DOHH2 (cell line): Measurements from ENCODE around the gene LRRTM4.

ENCODE experiments used
- H3F3A ChIP-seq: fragments of 200-600 bp; sonication (generic), shearing (Covaris generic); 2 replicates; pipeline ENCODE4 v1.6.0; 2016; ENCODE audit warnings: antibody characterized with exemption, mild to moderate bottlenecking; ENCODE audit not compliant: control insufficient read depth, insufficient read depth
- H3K27ac ChIP-seq: fragments of 200-600 bp; sonication (generic); 2 replicates; pipeline ENCODE4 v1.5.1; 2014; ENCODE audit warnings: low read depth, mild to moderate bottlenecking, low read length, moderate library complexity
- H3K27me3 ChIP-seq: fragments of 200-600 bp; sonication (generic); 2 replicates; pipeline ENCODE4 v1.6.1; 2014; ENCODE audit warnings: mild to moderate bottlenecking, low read length, mixed read lengths; ENCODE audit not compliant: control insufficient read depth
- H3K36me3 ChIP-seq: fragments of 200-600 bp; sonication (generic); 2 replicates; pipeline ENCODE4 v1.6.1; 2014; ENCODE audit warnings: mild to moderate bottlenecking, low read length, moderate library complexity, mixed read lengths; ENCODE audit not compliant: control insufficient read depth
- H3K4me1 ChIP-seq: fragments of 200-600 bp; sonication (generic); 2 replicates; pipeline ENCODE4 v1.6.1; 2014; ENCODE audit warnings: mild to moderate bottlenecking, low read length, mixed read lengths; ENCODE audit not compliant: control insufficient read depth
- H3K4me2 ChIP-seq: fragments of 200-600 bp; sonication (generic); 2 replicates; pipeline ENCODE4 v1.6.0; 2014; ENCODE audit warnings: mild to moderate bottlenecking, low read length, moderate library complexity
- H3K4me3 ChIP-seq: fragments of 200-600 bp; sonication (generic); 2 replicates; pipeline ENCODE4 v1.5.1; 2014; ENCODE audit warnings: mild to moderate bottlenecking, low read length, mixed read lengths
- H3K79me2 ChIP-seq: fragments of 200-600 bp; sonication (generic); 2 replicates; pipeline ENCODE4 v1.6.1; 2014; ENCODE audit warnings: mild to moderate bottlenecking, low read length, mixed read lengths; ENCODE audit not compliant: control insufficient read depth
- H3K9me2 ChIP-seq: fragments of 200-600 bp; sonication (generic); replicated peaks from 2 replicates; pipeline ENCODE4 v1.6.1; 2014; ENCODE audit warnings: mild to moderate bottlenecking, low read length, mixed read lengths; ENCODE audit not compliant: control insufficient read depth
- H3K9me3 ChIP-seq: fragments of 200-600 bp; sonication (generic); 2 replicates; pipeline ENCODE4 v1.6.1; 2014; ENCODE audit warnings: antibody characterized with exemption, low read length, mixed read lengths; ENCODE audit not compliant: control insufficient read depth, insufficient read depth
- H4K20me1 ChIP-seq: fragments of 200-600 bp; sonication (generic); 2 replicates; pipeline ENCODE4 v1.6.0; 2014; ENCODE audit warnings: low read depth, mild to moderate bottlenecking, antibody characterized with exemption, low read length, moderate library complexity; ENCODE audit not compliant: control insufficient read depth, insufficient read depth
- CTCF ChIP-seq: fragments of 200-600 bp; sonication (generic); IDR thresholded peaks from one replicate; pipeline ENCODE4 v1.5.1; 2014; ENCODE audit warnings: antibody characterized with exemption, mild to moderate bottlenecking, low read depth, low read length; ENCODE audit not compliant: poor library complexity, severe bottlenecking
- EZH2phosphoT487 ChIP-seq: fragments of 200-600 bp; sonication (generic); IDR thresholded peaks from 2 replicates; pipeline ENCODE4 v1.6.1; 2017; ENCODE audit warnings: borderline replicate concordance, mild to moderate bottlenecking, antibody characterized with exemption, low read length, moderate library complexity, mixed read lengths

LRRTM4 gene

GRCh38 chr2:76946631-76947145 lies 575.5 kb downstream of the LRRTM4 start:
- H3K27me3 ChIP-seq, result no peaks in the 10 kb centered on the region
- H3K9me2 ChIP-seq, result no peaks in the 10 kb centered on the region
- H3K79me2 ChIP-seq, result no peaks in the 10 kb centered on the region
- H3K9me3 ChIP-seq, result no peaks in the 10 kb centered on the region
- H3K4me2 ChIP-seq, result no peak overlapping the region
- H3K4me1 ChIP-seq, result peaks cover 3% of the 10 kb centered on the region; the same call in 1 of the 2 replicates
- no peaks in the 10 kb centered on the region for H3F3A ChIP-seq
- H3K36me3 ChIP-seq, result no peaks in the 10 kb centered on the region
- no peaks in the 10 kb centered on the region for H4K20me1 ChIP-seq
- no peak overlapping the region for H3K4me3 ChIP-seq
- TF ChIP-seq EZH2phosphoT487 (no peak), CTCF (no peak)
- no peak overlapping the region for H3K27ac ChIP-seq

GRCh38 chr2:76940559-76940958 lies 581.6 kb downstream of the LRRTM4 start:
- H4K20me1 ChIP-seq, result no peaks in the 10 kb centered on the region

GRCh38 chr2:76938153-76938552 lies 584.0 kb downstream of the LRRTM4 start:
- Histone ChIP-seq H3K4me1 (no peaks in the 10 kb centered on the region), H3K27me3 (no peaks in the 10 kb centered on the region), H3F3A (no peaks in the 10 kb centered on the region), H3K4me3 (no peak overlapping the region), H4K20me1 (no peaks in the 10 kb centered on the region), H3K9me2 (no peaks in the 10 kb centered on the region), H3K79me2 (no peaks in the 10 kb centered on the region), H3K9me3 (no peaks in the 10 kb centered on the region), H3K36me3 (no peaks in the 10 kb centered on the region), H3K4me2 (no peak overlapping the region), H3K27ac (no peak overlapping the region)
- TF ChIP-seq EZH2phosphoT487, result no peak
- no peak for TF ChIP-seq CTCF

More at GRCh38 chr2:76940559-76940958, 581.6 kb downstream of the LRRTM4 start:
- Histone ChIP-seq H3K79me2 (no peaks in the 10 kb centered on the region), H3F3A (no peaks in the 10 kb centered on the region), H3K9me3 (no peaks in the 10 kb centered on the region), H3K27ac (no peak overlapping the region), H3K4me3 (no peak overlapping the region), H3K36me3 (no peaks in the 10 kb centered on the region), H3K9me2 (no peaks in the 10 kb centered on the region), H3K27me3 (no peaks in the 10 kb centered on the region), H3K4me1 (no peaks in the 10 kb centered on the region), H3K4me2 (no peak overlapping the region)
- TF ChIP-seq CTCF (no peak), EZH2phosphoT487 (no peak)
